Hepatocyte (in vitro differentiated cells): ENCODE data around the gene KCNB1.

Experiments
- CTCF ChIP-seq: fragments of 200-600 bp; sonication (generic); IDR thresholded peaks from 2 replicates; pipeline ENCODE4 v1.5.1; 2016; ENCODE audit warnings: antibody characterized with exemption, mild to moderate bottlenecking; ENCODE audit not compliant: poor library complexity
- EZH2 ChIP-seq: fragments of 200-600 bp; sonication (generic); IDR thresholded peaks from 2 replicates; pipeline ENCODE4 v1.6.1; 2016; ENCODE audit warnings: antibody characterized with exemption, mild to moderate bottlenecking, borderline replicate concordance

- TF ChIP-seq CTCF (no peak), EZH2 (no peak)
Observed at GRCh38 chr20:49511788-49512525, 29.5 kb upstream of the KCNB1 start.
